Activated CD8-positive, alpha-beta T cell treated with anti-CD3 and anti-CD28 coated beads, Interleukin-2, amount 10 ng/mL, durations not matched to agents 7 days and 5 days (primary cell): ENCODE results near the gene ZNF771. TPM values are rescaled to one million over a fixed set of nuclear protein-coding genes. Genes with fewer than 3 reads are reported as not detected.

Experiments used
- ATAC-seq: fragments of 150-1000 bp; cut with Tn5 transposase; one replicate; pipeline ENCODE4 v1.10.0; 2021; ENCODE audit warnings: moderate library complexity
- CTCF ChIA-PET: fragments of 350-600 bp; sonication (Branson Sonifier 250); formaldehyde crosslinking; loops from one replicate; lab custom pipeline; 2021; ENCODE audit warnings: antibody characterized with exemption; lab: Charles Lee
- POLR2A ChIA-PET: fragments of 350-600 bp; sonication (Branson Sonifier 250); formaldehyde crosslinking; loops from one replicate; lab custom pipeline; 2021; ENCODE audit warnings: antibody characterized with exemption; lab: Charles Lee
- DNase-seq: peaks from one replicate; pipeline ENCODE4 v3.0.0-alpha.2; 2020
- H3K27ac Mint-ChIP-seq: one replicate; pipeline ENCODE4 v1.8.0; 2021; ENCODE audit warnings: mild to moderate bottlenecking, mixed read lengths
- H3K27me3 Mint-ChIP-seq: one replicate; pipeline ENCODE4 v1.8.0; 2021; ENCODE audit warnings: low read depth, mixed read lengths
- H3K36me3 Mint-ChIP-seq: one replicate; pipeline ENCODE4 v1.8.0; 2021; ENCODE audit warnings: low read depth, mixed read lengths
- H3K4me1 Mint-ChIP-seq: one replicate; pipeline ENCODE4 v1.8.0; 2021; ENCODE audit warnings: low read depth, mixed read lengths
- H3K4me3 Mint-ChIP-seq: one replicate; pipeline ENCODE4 v1.8.0; 2021; ENCODE audit warnings: mild to moderate bottlenecking, mixed read lengths
- H3K9me3 Mint-ChIP-seq: one replicate; pipeline ENCODE4 v1.8.0; 2022; ENCODE audit warnings: mixed read lengths; ENCODE audit not compliant: insufficient read depth
- total RNA-seq, 2 experiments: library from RNA; stranded (reverse); gene quantifications; one replicate each; pipeline ENCODE4 v1.2.3, GENCODE V29; 2021

ZNF771 gene
- 1 to 10 TPM; 3.3 to 3.9 TPM for total RNA-seq

- ChIA-PET CTCF (interaction anchor here (0.9 to 4.6 kb wide), 14 partner anchors 11 to 315 kb away, joined by 3 to 79 read pairs (median 6); partner anchors contain the start of genes DCTPP1, SEPTIN1, TBC1D10B and TBX6), POLR2A (interaction anchor here (0.6 to 2.2 kb wide), 12 partner anchors 9 to 348 kb away, joined by 3 to 17 read pairs (median 5); partner anchors contain the start of gene SEPTIN1)
- peak; percentile 93 for DNase-seq
- Mint-ChIP-seq H3K36me3 (peaks cover 4% of the 10 kb centered on the region), H3K27ac (peak within 1 kb of the TSS; percentile 91), H3K4me1 (peaks cover 29% of the 10 kb centered on the region), H3K4me3 (peak within 1 kb of the TSS; percentile 83), H3K27me3 (peaks cover 11% of the 10 kb centered on the region), H3K9me3 (no peaks in the 10 kb centered on the region)
- peak; percentile 91 for ATAC-seq
Measured at GRCh38 chr16:30407102-30407803, at the start of gene ZNF771. Gene ZNF771, plus strand, starts transcription at chr16:30407606. Its CDS starts 448 bp downstream, at chr16:30408054.

GRCh38 chr16:30357715-30358576, 49.5 kb upstream of the ZNF771 start:
- DNase-seq (no peak), ATAC-seq (no peak)
- POLR2A ChIA-PET: no interaction called here
- H3K4me1 Mint-ChIP-seq: peaks cover 45% of the 10 kb centered on the region
- CTCF ChIA-PET: interaction anchor here (0.7 to 0.9 kb wide), 2 partner anchors 13 to 51 kb away, joined by 3 read pairs; no protein-coding TSS in a partner anchor
- H3K4me3 Mint-ChIP-seq: no peak overlapping the region
- peaks cover 61% of the 10 kb centered on the region for H3K36me3 Mint-ChIP-seq
- no peak overlapping the region for H3K27ac Mint-ChIP-seq
- H3K27me3 Mint-ChIP-seq: no peaks in the 10 kb centered on the region
- H3K9me3 Mint-ChIP-seq: no peaks in the 10 kb centered on the region

- CTCF ChIA-PET: no interaction called here
- DNase-seq: no peak
- peaks cover 64% of the 10 kb centered on the region for H3K36me3 Mint-ChIP-seq
- no peaks in the 10 kb centered on the region for H3K9me3 Mint-ChIP-seq
- POLR2A ChIA-PET: no interaction called here
- H3K27me3 Mint-ChIP-seq: no peaks in the 10 kb centered on the region
- ATAC-seq: no peak
- no peak overlapping the region for H3K4me3 Mint-ChIP-seq
- no peak overlapping the region for H3K27ac Mint-ChIP-seq
- H3K4me1 Mint-ChIP-seq: peaks cover 46% of the 10 kb centered on the region
Measured at GRCh38 chr16:30358577-30358936, 48.8 kb upstream of the ZNF771 start.

GRCh38 chr16:30358990-30359870, 48.2 kb upstream of the ZNF771 start:
- no peak overlapping the region for H3K4me3 Mint-ChIP-seq
- no peaks in the 10 kb centered on the region for H3K27me3 Mint-ChIP-seq
- H3K4me1 Mint-ChIP-seq: peaks cover 40% of the 10 kb centered on the region
- CTCF ChIA-PET: interaction anchor here (1.1 to 1.4 kb wide), 2 partner anchors 50 to 327 kb away, joined by 3 to 4 read pairs; no protein-coding TSS in a partner anchor
- POLR2A ChIA-PET: no interaction called here
- H3K36me3 Mint-ChIP-seq: peaks cover 63% of the 10 kb centered on the region
- no peak for DNase-seq
- no peaks in the 10 kb centered on the region for H3K9me3 Mint-ChIP-seq
- no peak overlapping the region for H3K27ac Mint-ChIP-seq
- no peak for ATAC-seq

- no peak for ATAC-seq
- no peaks in the 10 kb centered on the region for H3K9me3 Mint-ChIP-seq
- DNase-seq: no peak
- no peaks in the 10 kb centered on the region for H3K27me3 Mint-ChIP-seq
- ChIA-PET POLR2A (no interaction called here), CTCF (interaction anchor here (0.6 to 1.4 kb wide), 3 partner anchors 49 to 328 kb away, joined by 3 to 4 read pairs (median 4); no protein-coding TSS in a partner anchor)
- peaks cover 64% of the 10 kb centered on the region for H3K36me3 Mint-ChIP-seq
- H3K4me1 Mint-ChIP-seq: peaks cover 42% of the 10 kb centered on the region
- no peak overlapping the region for H3K4me3 Mint-ChIP-seq
- H3K27ac Mint-ChIP-seq: no peak overlapping the region
Measured at GRCh38 chr16:30359871-30360170, 47.6 kb upstream of the ZNF771 start.

- CTCF ChIA-PET: no interaction called here
- Mint-ChIP-seq H3K4me1 (peaks cover 38% of the 10 kb centered on the region), H3K4me3 (no peak overlapping the region), H3K27me3 (no peaks in the 10 kb centered on the region), H3K27ac (no peak overlapping the region), H3K36me3 (peaks cover 68% of the 10 kb centered on the region), H3K9me3 (no peaks in the 10 kb centered on the region)
- no peak for DNase-seq
- POLR2A ChIA-PET: no interaction called here
- no peak for ATAC-seq
Measured at GRCh38 chr16:30361180-30361579, 46.2 kb upstream of the ZNF771 start.

- DNase-seq: no peak
- H3K4me3 Mint-ChIP-seq: no peak overlapping the region
- H3K9me3 Mint-ChIP-seq: no peaks in the 10 kb centered on the region
- H3K4me1 Mint-ChIP-seq: peaks cover 40% of the 10 kb centered on the region
- H3K27me3 Mint-ChIP-seq: no peaks in the 10 kb centered on the region
- no peak for ATAC-seq
- ChIA-PET POLR2A (no interaction called here), CTCF (interaction anchor here (1.2 to 3.2 kb wide), 3 partner anchors 9 to 45 kb away, joined by 5 to 16 read pairs (median 6); partner anchors contain the start of gene CD2BP2)
- H3K27ac Mint-ChIP-seq: no peak overlapping the region
- H3K36me3 Mint-ChIP-seq: peaks cover 67% of the 10 kb centered on the region
Measured at GRCh38 chr16:30365200-30365599, 42.2 kb upstream of the ZNF771 start.

- no peak overlapping the region for H3K27ac Mint-ChIP-seq
- ChIA-PET POLR2A (interaction anchor here (0.9 to 1.6 kb wide), 2 partner anchors 12 to 41 kb away, joined by 3 read pairs; partner anchors contain the start of genes CD2BP2 and ZNF771), CTCF (interaction anchor here (1.2 to 3.2 kb wide), 2 partner anchors 10 to 43 kb away, joined by 6 to 16 read pairs; no protein-coding TSS in a partner anchor)
- no peaks in the 10 kb centered on the region for H3K9me3 Mint-ChIP-seq
- H3K27me3 Mint-ChIP-seq: no peaks in the 10 kb centered on the region
- H3K4me3 Mint-ChIP-seq: peak overlapping the region; percentile 95
- H3K36me3 Mint-ChIP-seq: peaks cover 57% of the 10 kb centered on the region
- no peak for DNase-seq
- peaks cover 45% of the 10 kb centered on the region for H3K4me1 Mint-ChIP-seq
- no peak for ATAC-seq
Measured at GRCh38 chr16:30366511-30366910, 40.9 kb upstream of the ZNF771 start.

GRCh38 chr16:30367349-30368009, 39.9 kb upstream of the ZNF771 start:
- peaks cover 54% of the 10 kb centered on the region for H3K4me1 Mint-ChIP-seq
- peaks cover 52% of the 10 kb centered on the region for H3K36me3 Mint-ChIP-seq
- H3K27me3 Mint-ChIP-seq: no peaks in the 10 kb centered on the region
- POLR2A ChIA-PET: interaction anchor here (1.5 to 1.6 kb wide), 2 partner anchors 10 to 40 kb away, joined by 3 to 4 read pairs; partner anchors contain the start of gene ZNF771
- peak overlapping the region; percentile 95 for H3K4me3 Mint-ChIP-seq
- DNase-seq (no peak), ATAC-seq (no peak)
- H3K27ac Mint-ChIP-seq: peak overlapping the region; percentile 51
- CTCF ChIA-PET: interaction anchor here (1.6 to 3.2 kb wide), 4 partner anchors 26 to 42 kb away, joined by 5 to 16 read pairs (median 12); partner anchors contain the start of gene ZNF48
- H3K9me3 Mint-ChIP-seq: no peaks in the 10 kb centered on the region

- Mint-ChIP-seq H3K9me3 (no peaks in the 10 kb centered on the region), H3K27ac (peak overlapping the region; percentile 85), H3K27me3 (no peaks in the 10 kb centered on the region), H3K36me3 (peaks cover 46% of the 10 kb centered on the region), H3K4me1 (peaks cover 54% of the 10 kb centered on the region), H3K4me3 (peak overlapping the region; percentile 95)
- ChIA-PET POLR2A (interaction anchor here (1.5 to 1.9 kb wide), 3 partner anchors 10 to 39 kb away, joined by 3 to 6 read pairs (median 4); partner anchors contain the start of genes SEPTIN1 and ZNF771), CTCF (interaction anchor here (1.4 to 2.6 kb wide), 6 partner anchors 10 to 41 kb away, joined by 4 to 16 read pairs (median 9); partner anchors contain the start of genes SEPTIN1, ZNF48 and ZNF771)
- ATAC-seq (no peak), DNase-seq (no peak)
Measured at GRCh38 chr16:30368122-30368791, 39.1 kb upstream of the ZNF771 start.
